ENCODE measurements around the gene CNPY1. TPM values are rescaled to one million over a fixed set of nuclear protein-coding genes. Genes with fewer than 3 reads are reported as not detected.

CNPY1 gene
- total RNA-seq, 1 experiment from 2014 or later: not detected

- Histone ChIP-seq H2BK15ac (ENCODE audit: low read depth, low read length) (no peak overlapping the region), H3K27me3 (ENCODE audit: insufficient read depth, low read length) (peaks cover 6% of the 10 kb centered on the region; the same call in 1 of the 2 replicates), H4K5ac (ENCODE audit: insufficient read length, low read depth, low read length) (no peak overlapping the region), H3T11ph (ENCODE audit: low read length) (no peak overlapping the region), H3K18ac (ENCODE audit: insufficient read length, low read depth, low read length) (no peak overlapping the region), H3K14ac (ENCODE audit: insufficient read depth, low read length) (no peak overlapping the region), H4K20me1 (ENCODE audit: control insufficient read depth, insufficient read depth, insufficient read length) (no peaks in the 10 kb centered on the region), H3K56ac (ENCODE audit: insufficient read length, low read depth, low read length) (no peak overlapping the region), H3K9me3 (ENCODE audit: control insufficient read depth, low read depth, low read length) (no peaks in the 10 kb centered on the region), H2BK12ac (ENCODE audit: insufficient read length, low read depth, low read length) (no peak overlapping the region), H3K23me2 (ENCODE audit: insufficient read length, low read depth, low read length, poor library complexity, severe bottlenecking) (no peaks in the 10 kb centered on the region), H4K91ac (ENCODE audit: insufficient read length, low read depth, low read length) (no peak overlapping the region), H3K4me2 (ENCODE audit: insufficient read depth, insufficient read length, low read length) (no peak overlapping the region), H3K27ac (ENCODE audit: insufficient read length, low read depth, low read length) (no peak overlapping the region), H2BK20ac (ENCODE audit: low read depth, low read length, poor library complexity, severe bottlenecking) (no peak overlapping the region), H2AK5ac (ENCODE audit: insufficient read length, low read length) (no peak overlapping the region), H2BK120ac (ENCODE audit: low read depth, low read length, poor library complexity, severe bottlenecking) (no peak overlapping the region), H3K79me2 (ENCODE audit: insufficient read depth, low read length) (no peaks in the 10 kb centered on the region), H3K4ac (ENCODE audit: low read depth, low read length) (no peak overlapping the region), H3K79me1 (ENCODE audit: insufficient read depth, low read depth, low read length, poor library complexity, severe bottlenecking) (no peaks in the 10 kb centered on the region), H4K8ac (replicated peaks; ENCODE audit: insufficient read length, low read depth, low read length) (no peak overlapping the region), H3K4me1 (ENCODE audit: insufficient read depth, low read length) (no peaks in the 10 kb centered on the region), H2BK5ac (ENCODE audit: insufficient read length, low read length) (no peak overlapping the region), H3K23ac (ENCODE audit: insufficient read length, low read depth, low read length) (no peak overlapping the region), H3K9ac (ENCODE audit: extremely low read depth, insufficient read length, low read length) (no peak overlapping the region), H2AFZ (ENCODE audit: low read length) (no peak overlapping the region)
- DNase-seq: no peak
- no peak for TF ChIP-seq CTCF (conservative IDR thresholded peaks at IDR 0.05)
- Mint-ChIP-seq H3K36me3 (ENCODE audit: insufficient read depth in 1 of 3, low read depth in 3 of 3) (peaks cover 0 to 3% (median 0%) of the 10 kb centered on the region in 3 experiments; a peak in 3 of 7 replicates), H3K4me1 (peaks cover 18 to 21% of the 10 kb centered on the region in 2 experiments), H3K4me3 (no peak overlapping the region; a peak in 1 of 5 replicates), H3K27me3 (ENCODE audit: low read depth) (peaks cover 98% of the 10 kb centered on the region), H3K27ac (no peak overlapping the region), H3K9me3 (peaks cover 0 to 7% of the 10 kb centered on the region in 2 experiments; a peak in 3 of 5 replicates)
- WGBS (ENCODE audit: extremely low coverage, insufficient read length, low lambda C conversion rate): no CpG with 5 or more reads among the region's 17 CpGs
Measured at GRCh38 chr7:155482511-155483183, 63.7 kb downstream of the CNPY1 start.

Measured in H9 (cell line).